Ishikawa (cell line): ENCODE data around the gene LIMK1.

ENCODE experiments used
- EGR1 ChIP-seq: IDR thresholded peaks from 2 replicates; pipeline ENCODE4 v1.6.1; 2012
- TAF1 ChIP-seq: IDR thresholded peaks from 2 replicates; pipeline ENCODE4 v1.6.1; 2012; ENCODE audit warnings: low read depth, mild to moderate bottlenecking

DNA sequence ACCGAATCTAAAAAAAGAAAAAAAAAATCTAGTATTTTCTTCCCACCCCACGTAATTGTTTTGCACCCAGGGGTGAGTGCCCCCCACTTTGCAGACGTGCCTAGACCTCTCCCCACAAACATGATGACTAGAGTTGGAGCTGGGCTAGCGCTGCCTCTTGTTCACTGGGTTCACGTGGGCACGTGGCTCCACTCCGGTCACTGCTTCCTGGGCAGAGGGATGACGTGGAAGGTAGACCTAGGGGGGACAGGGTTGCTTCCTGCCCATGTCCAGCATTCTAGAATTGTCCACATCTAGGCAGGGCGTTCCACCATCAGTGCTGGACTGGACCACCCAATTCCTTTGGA lies 861 bp upstream of the LIMK1 start:
- no peak for TF ChIP-seq EGR1
- TF ChIP-seq TAF1, result no peak
